ENCODE data around the gene UAP1. TPM values are rescaled to one million over a fixed set of nuclear protein-coding genes. Genes with fewer than 3 reads are reported as not detected.
A peak's percentile ranks its signal among the peaks of the same experiment; 100 is the strongest.

The UAP1 gene
- total and polyA plus RNA-seq, 2 donors (not counting 3 experiments of a cell fraction or from before 2014, with no cell fraction given) = 30.6 to 89.8 TPM

GRCh38 chr1:162568802-162569201 is 7.3 kb downstream of the UAP1 start:
- BruUV-seq (replicated peaks) = no TSS peak
- DNase-seq (ENCODE audit: low read depth, low spot score) = peak; percentile 52

More at GRCh38 chr1:162568802-162569201, 7.3 kb downstream of the UAP1 start:
- Histone ChIP-seq H3K4me1 (ENCODE audit: control insufficient read depth, extremely low read depth, insufficient read depth, low read length) (peaks cover 29% of the 10 kb centered on the region), H3K9me1 (replicated peaks; ENCODE audit: control insufficient read depth, extremely low read depth, insufficient read depth, low read length) (no peaks in the 10 kb centered on the region), H3K79me2 (ENCODE audit: control insufficient read depth, insufficient read depth, low read length) (peaks cover 100% of the 10 kb centered on the region), H3K9ac (replicated peaks; ENCODE audit: extremely low read depth, insufficient read depth, low read length) (no peak overlapping the region), H4K20me1 (replicated peaks; ENCODE audit: control insufficient read depth, extremely low read depth, insufficient read depth, low read length) (no peaks in the 10 kb centered on the region), H3K9me3 (replicated peaks; ENCODE audit: control insufficient read depth, insufficient read depth, low read length) (no peaks in the 10 kb centered on the region), H3K36me3 (ENCODE audit: control insufficient read depth in 2 of 2, extremely low read depth in 1 of 2, insufficient read depth in 2 of 2, low read length in 2 of 2) (peaks cover 4 to 6% of the 10 kb centered on the region in 2 experiments), H3K27ac (ENCODE audit: insufficient read depth, low read depth, low read length) (no peak overlapping the region), H2AFZ (ENCODE audit: low read depth, low read length) (no peak overlapping the region), H3K4me2 (ENCODE audit: insufficient read depth, low read length) (peak overlapping the region; percentile 64), H3K27me3 (ENCODE audit: control insufficient read depth in 2 of 2, insufficient read depth in 2 of 2, low read length in 2 of 2) (no peaks in the 10 kb centered on the region), H3K4me3 (replicated peaks in 1 of 3; ENCODE audit: insufficient read depth in 1 of 3, low read depth in 1 of 3, low read length in 3 of 3) (peak overlapping the region in 1 of 3 experiments; percentile 8)
- intact Hi-C loops (cut with micrococcal nuclease) = no loop called here
- ChIA-PET POLR2A (no interaction called here), CTCF (interaction anchor here (1.6 to 2.4 kb wide), 2 partner anchors 43 to 231 kb away, joined by 3 to 8 read pairs; no protein-coding TSS in a partner anchor)
- TF ChIP-seq MAX (IDR thresholded peaks at IDR 0.05; ENCODE audit: insufficient read depth, insufficient read length) (no peak), FOS (IDR thresholded peaks at IDR 0.05; ENCODE audit: borderline replicate concordance, insufficient read depth, low read length) (no peak), JUN (IDR thresholded peaks at IDR 0.05; ENCODE audit: borderline replicate concordance, insufficient read depth, insufficient read length, low read depth) (no peak), GATA2 (IDR thresholded peaks at IDR 0.05; ENCODE audit: insufficient read depth, insufficient read length, low read depth, low read length) (no peak), CTCF (IDR thresholded peaks at IDR 0.05; ENCODE audit: extremely low read depth in 1 of 2, insufficient read depth in 1 of 2, low read depth in 1 of 2, low read length in 2 of 2) (no peak), EZH2 (IDR thresholded peaks at IDR 0.05; ENCODE audit: borderline replicate concordance, low read depth, low read length, severe bottlenecking) (no peak), MYC (IDR thresholded peaks at IDR 0.05; ENCODE audit: low read depth, low read length) (no peak), POLR2A (IDR thresholded peaks at IDR 0.05; ENCODE audit: low read depth, low read length) (no peak), POLR2AphosphoS5 (IDR thresholded peaks at IDR 0.05; ENCODE audit: insufficient read depth, low read depth, low read length) (no peak)
- dilution Hi-C loops (cut with MboI; ENCODE audit: extremely low pct_ligation_motif_present, low sequenced_read_pairs) = no loop called here
- FAIRE-seq = no peak
